ENCODE results near the gene SEPSECS. TPM values are rescaled to one million over a fixed set of nuclear protein-coding genes. Genes with fewer than 3 reads are reported as not detected.

The SEPSECS gene
- total and polyA plus RNA-seq, 2 donors (not counting 3 experiments of a cell fraction or from before 2014, with no cell fraction given): 2.8 to 8.3 TPM

GRCh38 chr4:25101836-25102235 is 58.4 kb downstream of the SEPSECS start:
- dilution Hi-C loops (cut with MboI; ENCODE audit: extremely low pct_ligation_motif_present, low sequenced_read_pairs) (no loop called here), intact Hi-C loops (cut with micrococcal nuclease) (no loop called here)
- H3K27me3 ChIP-seq (ENCODE audit: control insufficient read depth in 2 of 2, insufficient read depth in 2 of 2, low read length in 2 of 2): no peaks in the 10 kb centered on the region
- no peak overlapping the region for H2AFZ ChIP-seq (ENCODE audit: low read depth, low read length)
- H3K9me3 ChIP-seq (replicated peaks; ENCODE audit: control insufficient read depth, insufficient read depth, low read length): no peaks in the 10 kb centered on the region
- BruUV-seq (replicated peaks): no TSS peak
- H3K79me2 ChIP-seq (ENCODE audit: control insufficient read depth, insufficient read depth, low read length): no peaks in the 10 kb centered on the region
- no peaks in the 10 kb centered on the region for H4K20me1 ChIP-seq (replicated peaks; ENCODE audit: control insufficient read depth, extremely low read depth, insufficient read depth, low read length)
- no peaks in the 10 kb centered on the region for H3K36me3 ChIP-seq (ENCODE audit: control insufficient read depth in 2 of 2, extremely low read depth in 1 of 2, insufficient read depth in 2 of 2, low read length in 2 of 2)
- no peaks in the 10 kb centered on the region for H3K4me1 ChIP-seq (ENCODE audit: control insufficient read depth, extremely low read depth, insufficient read depth, low read length)
- no peaks in the 10 kb centered on the region for H3K9me1 ChIP-seq (replicated peaks; ENCODE audit: control insufficient read depth, extremely low read depth, insufficient read depth, low read length)
- H3K9ac ChIP-seq (replicated peaks; ENCODE audit: extremely low read depth, insufficient read depth, low read length): no peak overlapping the region
- H3K4me2 ChIP-seq (ENCODE audit: insufficient read depth, low read length): no peak overlapping the region
- TF ChIP-seq POLR2AphosphoS5 (IDR thresholded peaks at IDR 0.05; ENCODE audit: insufficient read depth, low read depth, low read length) (no peak), FOS (IDR thresholded peaks at IDR 0.05; ENCODE audit: borderline replicate concordance, insufficient read depth, low read length) (no peak), GATA2 (IDR thresholded peaks at IDR 0.05; ENCODE audit: insufficient read depth, insufficient read length, low read depth, low read length) (no peak), MYC (IDR thresholded peaks at IDR 0.05; ENCODE audit: low read depth, low read length) (no peak), EZH2 (IDR thresholded peaks at IDR 0.05; ENCODE audit: borderline replicate concordance, low read depth, low read length, severe bottlenecking) (no peak), MAX (IDR thresholded peaks at IDR 0.05; ENCODE audit: insufficient read depth, insufficient read length) (no peak), CTCF (IDR thresholded peaks at IDR 0.05; ENCODE audit: extremely low read depth in 1 of 2, insufficient read depth in 1 of 2, low read depth in 1 of 2, low read length in 2 of 2) (no peak), POLR2A (IDR thresholded peaks at IDR 0.05; ENCODE audit: low read depth, low read length) (no peak), JUN (IDR thresholded peaks at IDR 0.05; ENCODE audit: borderline replicate concordance, insufficient read depth, insufficient read length, low read depth) (no peak)
- FAIRE-seq: no peak
- H3K4me3 ChIP-seq (replicated peaks in 1 of 3; ENCODE audit: insufficient read depth in 1 of 3, low read depth in 1 of 3, low read length in 3 of 3): no peak overlapping the region
- DNase-seq (ENCODE audit: low read depth, low spot score): no peak
- no peak overlapping the region for H3K27ac ChIP-seq (ENCODE audit: insufficient read depth, low read depth, low read length)
- POLR2A ChIA-PET: no interaction called here
- CTCF ChIA-PET: interaction anchor here (1.6 kb wide), 1 partner anchor 10 kb away, joined by 6 read pairs; no protein-coding TSS in a partner anchor
